ENCODE results near the gene CCM2L. TPM values are rescaled to one million over a fixed set of nuclear protein-coding genes. Genes with fewer than 3 reads are reported as not detected.

CCM2L gene
- total RNA-seq (12.4 and 13.4 TPM in 2 replicates), polyA plus RNA-seq (10.8 and 15.1 TPM in 2 replicates), polyA minus RNA-seq (7.7 and 12.6 TPM in 2 replicates), Bru-seq, nascent RNA (percentile 54 among the genes with signal in this experiment), BruChase-seq, experiment 1, labeled RNA remaining after a 6-hour chase (percentile 52 among the genes with signal in this experiment), BruChase-seq, experiment 2, labeled RNA remaining after a 2-hour chase (percentile 51 among the genes with signal in this experiment)
- 6.3 and 7.3 TPM in 2 replicates for polyA plus RNA-seq (2011; cell fraction: cytosol; rRNA removed)
- 13.5 and 15.0 TPM in 2 replicates for polyA plus RNA-seq (2011; cell fraction: nucleus; rRNA removed)
- polyA plus RNA-seq (2012), result 2.5 and 2.9 TPM in 2 replicates
- polyA minus RNA-seq (2011; cell fraction: cytosol; rRNA and poly(A)+ RNA removed), result not detected
- 2.5 and 4.3 TPM in 2 replicates for polyA minus RNA-seq (2011; cell fraction: nucleus; rRNA and poly(A)+ RNA removed)
- long read RNA-seq, partial matches to known transcripts, result 4 of 25 reads
- long read RNA-seq, other reads (novel, unspliced or antisense), result 17 of 25 reads

- CTCF ChIA-PET, result interaction anchor here (1.3 kb wide), 1 partner anchor 10 kb away, joined by 3 read pairs; no protein-coding TSS in a partner anchor
- TF ChIP-seq EZH2 (IDR thresholded peaks at IDR 0.05; ENCODE audit: borderline replicate concordance, low read depth, low read length, severe bottlenecking) (no peak), POLR2A (IDR thresholded peaks at IDR 0.05; ENCODE audit: low read depth, low read length) (peak; percentile 25)
- peak within 1 kb of the TSS; percentile 88 for H3K4me2 ChIP-seq (ENCODE audit: insufficient read depth, low read length)
- peak within 1 kb of the TSS; percentile 40 to 80 (median 46) for H3K4me3 ChIP-seq (replicated peaks in 1 of 3; ENCODE audit: insufficient read depth in 1 of 3, low read depth in 1 of 3, low read length in 3 of 3)
- peak; percentile 29 for DNase-seq (ENCODE audit: low read depth, low spot score)
- H2AFZ ChIP-seq (ENCODE audit: low read depth, low read length), result peak within 1 kb of the TSS; percentile 89
- peak within 1 kb of the TSS; percentile 73 for H3K9ac ChIP-seq (replicated peaks; ENCODE audit: extremely low read depth, insufficient read depth, low read length)
- dilution Hi-C loops (cut with MboI; ENCODE audit: extremely low pct_ligation_motif_present, low sequenced_read_pairs) (no loop called here), intact Hi-C loops (cut with micrococcal nuclease) (no loop called here)
- H3K9me1 ChIP-seq (replicated peaks; ENCODE audit: control insufficient read depth, extremely low read depth, insufficient read depth, low read length), result no peaks in the 10 kb centered on the region
- H3K27ac ChIP-seq (ENCODE audit: insufficient read depth, low read depth, low read length), result peak within 1 kb of the TSS; percentile 70
- H3K27me3 ChIP-seq (ENCODE audit: control insufficient read depth in 2 of 2, insufficient read depth in 2 of 2, low read length in 2 of 2), result no peaks in the 10 kb centered on the region
- no peaks in the 10 kb centered on the region for H3K79me2 ChIP-seq (ENCODE audit: control insufficient read depth, insufficient read depth, low read length)
- H4K20me1 ChIP-seq (replicated peaks; ENCODE audit: control insufficient read depth, extremely low read depth, insufficient read depth, low read length), result no peaks in the 10 kb centered on the region
- peak; percentile 74 for FAIRE-seq
- POLR2A ChIA-PET, result interaction anchor here (0.5 kb wide), 1 partner anchor 279 kb away, joined by 3 read pairs; no protein-coding TSS in a partner anchor
- BruUV-seq (replicated peaks), result no TSS peak
- H3K36me3 ChIP-seq (ENCODE audit: control insufficient read depth in 2 of 2, extremely low read depth in 1 of 2, insufficient read depth in 2 of 2, low read length in 2 of 2), result no peaks in the 10 kb centered on the region
- H3K4me1 ChIP-seq (ENCODE audit: control insufficient read depth, extremely low read depth, insufficient read depth, low read length), result peaks cover 39% of the 10 kb centered on the region
- no peaks in the 10 kb centered on the region for H3K9me3 ChIP-seq (replicated peaks; ENCODE audit: control insufficient read depth, insufficient read depth, low read length)
Observed at GRCh38 chr20:32010101-32010500, at the start of gene CCM2L. Gene CCM2L, plus strand, starts transcription at chr20:32010438. Its CDS starts 17 bp downstream, at chr20:32010455.

GRCh38 chr20:31962761-31963160 is 47.5 kb upstream of the CCM2L start:
- no peak overlapping the region for H2AFZ ChIP-seq (ENCODE audit: low read depth, low read length)
- dilution Hi-C loops (cut with MboI; ENCODE audit: extremely low pct_ligation_motif_present, low sequenced_read_pairs), result no loop called here
- H3K9me3 ChIP-seq (replicated peaks; ENCODE audit: control insufficient read depth, insufficient read depth, low read length), result no peaks in the 10 kb centered on the region
- H3K9ac ChIP-seq (replicated peaks; ENCODE audit: extremely low read depth, insufficient read depth, low read length), result no peak overlapping the region
- no peaks in the 10 kb centered on the region for H3K9me1 ChIP-seq (replicated peaks; ENCODE audit: control insufficient read depth, extremely low read depth, insufficient read depth, low read length)
- no peak for DNase-seq (ENCODE audit: low read depth, low spot score)
- no peak for FAIRE-seq
- no TSS peak for BruUV-seq (replicated peaks)
- no peak overlapping the region for H3K27ac ChIP-seq (ENCODE audit: insufficient read depth, low read depth, low read length)
- intact Hi-C loops (cut with micrococcal nuclease), result no loop called here
- ChIA-PET CTCF (interaction anchor here (3.7 kb wide), 1 partner anchor 10 kb away, joined by 24 read pairs; the partner anchor contains the start of gene PDRG1), POLR2A (no interaction called here)
- no peaks in the 10 kb centered on the region for H3K4me1 ChIP-seq (ENCODE audit: control insufficient read depth, extremely low read depth, insufficient read depth, low read length)
- H3K79me2 ChIP-seq (ENCODE audit: control insufficient read depth, insufficient read depth, low read length), result no peaks in the 10 kb centered on the region
- no peak for TF ChIP-seq MAX (IDR thresholded peaks at IDR 0.05; ENCODE audit: insufficient read depth, insufficient read length)
- TF ChIP-seq POLR2AphosphoS5 (IDR thresholded peaks at IDR 0.05; ENCODE audit: insufficient read depth, low read depth, low read length), result no peak
- TF ChIP-seq GATA2 (IDR thresholded peaks at IDR 0.05; ENCODE audit: insufficient read depth, insufficient read length, low read depth, low read length), result no peak
- no peak for TF ChIP-seq POLR2A (IDR thresholded peaks at IDR 0.05; ENCODE audit: low read depth, low read length)
- no peak for TF ChIP-seq MYC (IDR thresholded peaks at IDR 0.05; ENCODE audit: low read depth, low read length)
- H3K4me2 ChIP-seq (ENCODE audit: insufficient read depth, low read length), result no peak overlapping the region
- H3K36me3 ChIP-seq (ENCODE audit: control insufficient read depth in 2 of 2, extremely low read depth in 1 of 2, insufficient read depth in 2 of 2, low read length in 2 of 2), result no peaks in the 10 kb centered on the region
- no peak overlapping the region for H3K4me3 ChIP-seq (replicated peaks in 1 of 3; ENCODE audit: insufficient read depth in 1 of 3, low read depth in 1 of 3, low read length in 3 of 3)
- peaks cover 24 to 27% of the 10 kb centered on the region in 2 experiments for H3K27me3 ChIP-seq (ENCODE audit: control insufficient read depth in 2 of 2, insufficient read depth in 2 of 2, low read length in 2 of 2)
- no peaks in the 10 kb centered on the region for H4K20me1 ChIP-seq (replicated peaks; ENCODE audit: control insufficient read depth, extremely low read depth, insufficient read depth, low read length)

Measured in endothelial cell of umbilical vein (primary cell).